IPS-NIHi7 (cell line): Measurements from ENCODE around the gene IFRD2.
"Not testable (repeated sequence)": the region's sequence is repeated elsewhere in the genome, so short reads cannot be mapped to it uniquely, and the experiment has no call there.

ENCODE experiments used
- DNase-seq: peaks from one replicate; pipeline ENCODE4 v3.0.0; 2012; ENCODE audit warnings: mixed read lengths; ENCODE audit errors: extremely low spot score

The IFRD2 gene

GRCh38 chr3:50324351-50325112 lies 32.3 kb upstream of the IFRD2 start:
- DNase-seq = peak; percentile 78

GRCh38 chr3:50323614-50324199 lies 31.5 kb upstream of the IFRD2 start:
- DNase-seq = no peak

GRCh38 chr3:50323092-50323600 lies 30.9 kb upstream of the IFRD2 start:
- no peak for DNase-seq

DNA sequence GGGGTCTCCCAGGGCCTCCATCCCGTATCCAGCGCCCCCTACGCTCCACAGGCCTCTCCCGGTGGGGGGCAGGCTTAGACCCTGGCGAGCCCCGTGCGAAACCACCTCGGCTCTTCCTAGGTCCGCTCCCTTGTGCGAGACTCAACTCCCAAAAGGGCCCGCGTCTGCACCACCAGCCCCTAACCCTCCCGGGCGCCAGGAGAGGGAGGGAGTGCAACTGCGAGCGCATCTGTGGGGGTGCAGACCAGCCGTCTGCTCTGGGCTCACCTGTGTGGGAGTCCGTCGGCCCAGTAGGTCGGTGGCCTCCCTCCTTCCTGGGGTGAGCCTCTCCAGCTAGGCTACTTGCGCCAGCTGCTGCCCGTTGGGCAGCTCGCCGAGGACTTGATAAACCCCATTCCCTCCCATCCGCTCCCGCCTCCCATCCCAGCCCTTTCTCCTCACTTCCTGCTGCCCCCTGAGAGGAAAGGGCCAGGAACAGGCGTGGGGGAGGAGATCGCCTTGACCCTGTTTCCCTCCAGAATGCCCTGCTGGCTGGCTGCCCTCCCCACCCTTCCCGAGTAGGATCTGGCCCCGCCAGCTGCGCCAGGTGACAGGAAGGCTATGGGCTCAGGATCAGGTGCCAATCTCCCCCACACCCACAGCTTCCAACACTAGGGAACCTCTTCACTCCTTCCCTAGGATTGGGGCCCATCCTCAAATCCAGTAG lies 30.3 kb upstream of the IFRD2 start, which contains the start of gene HYAL2:
Gene HYAL2, minus strand, starts transcription at position 360 of the 706 bp plus-strand sequence. CDS start 2,256 bp downstream, outside the sequence.
- DNase-seq = no peak

GRCh38 chr3:50322115-50322385 lies 29.8 kb upstream of the IFRD2 start:
- DNase-seq = no peak

GRCh38 chr3:50321336-50322114 lies 29.3 kb upstream of the IFRD2 start:
- DNase-seq = peak; percentile 87

DNA sequence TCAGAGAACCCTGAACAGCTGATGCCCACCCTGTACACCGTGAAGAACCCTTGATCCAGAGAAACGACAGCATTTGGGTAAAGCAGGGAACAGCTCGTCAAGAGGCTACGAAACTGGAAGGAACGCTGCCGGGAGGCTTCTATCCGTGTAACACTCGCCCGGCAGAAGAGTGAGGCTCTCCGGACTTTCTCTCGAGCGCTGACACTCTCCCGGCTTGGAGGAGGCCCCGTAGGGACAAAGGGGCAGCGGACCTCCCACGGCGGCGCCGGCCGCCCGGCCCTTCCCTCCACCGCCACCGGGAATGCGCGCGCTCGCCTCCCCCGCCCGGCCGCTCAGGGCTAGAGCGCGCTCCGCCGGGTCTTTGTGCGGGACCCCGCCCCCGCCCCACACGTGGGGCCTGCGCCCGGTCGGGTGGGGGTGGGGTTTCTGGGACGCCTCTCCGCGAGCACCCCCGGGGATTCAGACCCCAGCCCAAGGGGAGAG lies 28.7 kb upstream of the IFRD2 start:
- DNase-seq = peak; percentile 85

DNA sequence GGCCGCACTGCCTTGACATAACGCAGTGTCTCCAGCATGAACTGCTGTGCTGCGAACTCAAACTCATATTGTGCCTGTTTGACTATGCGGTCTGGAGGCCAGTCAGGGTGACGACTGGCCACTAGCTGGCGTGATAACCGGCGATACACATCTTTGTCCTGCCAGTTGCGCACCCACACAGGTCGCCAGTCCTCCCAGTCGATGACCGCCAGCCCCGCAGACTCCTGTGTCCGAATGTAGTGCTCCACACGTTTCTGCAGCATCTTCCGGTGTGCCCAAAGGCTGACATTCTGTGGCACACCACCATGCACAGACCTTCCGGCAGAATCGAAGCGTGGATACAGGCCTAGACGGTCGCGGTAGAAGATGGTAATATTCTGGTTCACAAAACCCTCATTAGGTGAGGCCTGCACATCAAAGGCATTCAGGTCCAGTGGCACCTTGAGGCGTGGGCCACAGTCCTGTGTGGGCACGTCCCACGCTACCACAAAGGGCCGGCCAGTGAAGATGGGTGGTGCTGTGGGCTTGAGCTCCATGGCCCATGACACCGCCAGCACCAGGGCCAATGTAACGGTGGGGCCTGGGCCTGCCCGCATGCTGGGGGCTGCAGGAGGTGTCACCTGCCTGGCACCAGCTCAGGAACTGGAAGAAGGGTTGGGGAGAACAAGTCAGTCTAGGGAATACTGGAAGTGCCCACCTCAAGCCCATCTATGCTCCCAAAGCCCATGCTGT lies 27.8 kb upstream of the IFRD2 start:
- no peak for DNase-seq

DNA sequence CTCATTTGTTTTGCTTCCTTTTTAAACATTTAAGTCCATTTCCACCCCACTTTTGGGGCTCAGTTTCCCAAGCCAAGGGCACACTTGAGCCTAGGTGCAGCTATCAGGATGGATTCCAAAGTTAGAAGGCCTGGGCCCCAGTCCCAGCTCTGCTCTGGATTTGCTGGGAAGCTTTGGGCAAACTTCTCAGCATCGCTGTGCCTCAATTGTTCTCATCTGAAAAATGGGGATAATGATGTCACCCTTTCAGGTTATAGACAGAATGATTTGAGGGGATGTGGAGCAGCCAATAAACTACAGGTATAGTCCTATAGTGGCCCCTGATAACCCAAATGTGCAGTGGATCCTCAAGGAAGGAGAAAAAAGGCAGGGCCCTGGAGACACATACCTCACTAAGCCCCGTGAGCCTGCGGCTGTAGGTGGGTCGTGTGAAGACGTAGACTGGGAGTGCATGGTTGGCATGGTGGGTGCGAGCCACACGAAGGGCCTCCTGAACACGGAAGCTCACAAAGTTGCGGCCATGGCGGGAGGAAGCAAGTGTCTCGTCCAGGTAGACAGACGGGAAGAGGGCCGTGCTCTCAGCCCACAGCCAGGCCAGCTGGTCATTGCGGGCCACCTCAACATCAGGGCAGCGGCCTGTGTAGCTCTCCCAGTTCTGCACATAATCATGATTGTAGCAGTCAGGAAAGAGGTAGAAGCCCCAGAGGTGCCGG lies 27.1 kb upstream of the IFRD2 start:
- DNase-seq = no peak

- no peak for DNase-seq
Measured at GRCh38 chr3:50318615-50319014, 26.4 kb upstream of the IFRD2 start.

DNA sequence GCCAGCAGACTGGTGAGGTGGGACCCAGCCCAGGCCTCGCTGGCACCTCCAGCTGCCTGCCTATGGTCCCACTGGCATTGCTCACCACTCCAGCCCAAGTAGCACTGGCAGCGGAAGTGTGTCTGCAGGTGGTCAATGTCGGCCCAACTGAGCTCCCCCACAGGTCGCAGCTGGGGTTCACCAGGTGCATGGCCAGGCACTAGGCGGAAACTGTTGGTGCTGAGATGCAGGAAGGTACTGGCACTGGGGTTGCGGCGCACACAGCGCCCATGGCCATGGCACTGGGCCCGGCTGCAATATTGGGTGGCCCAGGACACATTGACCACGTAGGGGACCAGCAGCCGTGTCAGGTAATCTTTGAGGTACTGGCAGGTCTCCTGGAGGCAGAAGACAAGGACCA lies 25.9 kb upstream of the IFRD2 start:
- DNase-seq = no peak

- no peak for DNase-seq
Measured at GRCh38 chr3:50317300-50317699, 25.1 kb upstream of the IFRD2 start.

- no peak for DNase-seq
Measured at GRCh38 chr3:50316657-50317242, 24.5 kb upstream of the IFRD2 start.

DNA sequence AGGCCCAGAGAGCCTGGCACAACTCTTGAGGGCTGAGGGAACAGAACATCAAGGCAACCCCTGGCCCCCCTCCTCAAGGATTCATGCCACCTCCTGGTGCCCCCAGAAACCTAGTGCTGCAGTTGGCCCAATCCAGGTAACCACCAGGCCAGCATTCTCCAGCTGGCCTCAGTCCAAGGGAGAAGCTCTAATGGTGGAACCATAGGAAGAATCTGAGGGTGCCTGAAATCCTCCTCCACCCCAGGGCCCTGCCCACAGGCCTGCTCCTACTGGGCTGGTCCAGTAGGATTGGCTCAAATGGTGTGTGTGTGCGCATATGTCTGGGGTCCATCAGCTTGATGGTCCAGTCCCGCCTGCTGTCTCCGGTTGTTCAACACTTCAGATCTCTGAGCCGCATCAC lies 22.6 kb upstream of the IFRD2 start:
- DNase-seq = no peak

DNA sequence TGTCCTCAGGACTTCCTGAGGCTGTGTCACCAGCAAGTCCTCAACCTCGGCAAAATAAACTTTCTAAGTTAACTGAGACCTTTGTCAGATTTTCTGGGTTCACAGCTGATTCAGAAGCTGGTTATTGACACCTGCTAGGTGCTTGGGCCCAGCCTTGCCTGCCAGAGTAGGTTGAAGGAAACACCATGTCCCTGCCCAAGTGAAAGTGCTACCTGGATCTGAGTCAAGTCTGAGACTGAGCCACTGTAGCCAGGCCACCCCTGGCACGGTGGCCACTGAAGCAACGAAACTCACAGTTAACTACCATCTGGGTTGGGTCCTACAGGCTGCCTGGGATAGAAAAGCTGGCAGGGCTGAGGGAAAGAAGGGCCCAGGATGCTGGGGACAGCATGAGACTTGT lies 22.1 kb upstream of the IFRD2 start:
- no peak for DNase-seq

GRCh38 chr3:50312041-50312440 lies 19.8 kb upstream of the IFRD2 start:
- DNase-seq = not testable (repeated sequence)

- no peak for DNase-seq
Measured at GRCh38 chr3:50304601-50305000, 12.4 kb upstream of the IFRD2 start.

GRCh38 chr3:50303013-50303815 lies 11.0 kb upstream of the IFRD2 start, which contains the start of gene HYAL1:
TSS of gene HYAL1 (minus strand) at chr3:50303574. CDS start at chr3:50302956, 618 bp downstream.
- peak; percentile 89 for DNase-seq
